Upper lobe of left lung (tissue), 6 donors: ENCODE results near the gene KCNAB1. TPM values are rescaled to one million over a fixed set of nuclear protein-coding genes. Genes with fewer than 3 reads are reported as not detected.

ENCODE experiments used
- ATAC-seq, 2 donors: fragments of 200-7000 bp; cut with Tn5 transposase; one replicate each; pipeline ENCODE4 v1.9.1; 2022; ENCODE audit warnings: mild to moderate bottlenecking in 2 of 2, moderate library complexity in 2 of 2; ENCODE audit not compliant: low FRiP score in 2 of 2
- DNase-seq, 2 donors: peaks; one replicate each; pipeline ENCODE4 v3.0.0-alpha.2; 2019 to 2020
- H3K27ac ChIP-seq, 4 donors: fragments of 200-600 bp; sonication (generic); one replicate each; pipeline ENCODE4 v1.5.1; 2016 to 2019
- H3K27me3 ChIP-seq, 4 donors: fragments of 200-600 bp; sonication (generic); one replicate each; pipeline ENCODE4 v1.5.1; 2017 to 2019
- H3K36me3 ChIP-seq, 4 donors: fragments of 200-600 bp; sonication (generic); one replicate each; pipeline ENCODE4 v1.5.1; 2016 to 2019
- H3K4me1 ChIP-seq, 4 donors: fragments of 200-600 bp; sonication (generic); one replicate each; pipeline ENCODE4 v1.5.1; 2018 to 2019
- H3K4me3 ChIP-seq, 4 donors: fragments of 200-600 bp; sonication (generic); one replicate each; pipeline ENCODE4 v1.5.1; 2017 to 2019; ENCODE audit warnings: mild to moderate bottlenecking in 2 of 4, moderate library complexity in 1 of 4
- H3K9me3 ChIP-seq, 4 donors: fragments of 200-600 bp; sonication (generic); one replicate each; pipeline ENCODE4 v1.5.1; 2018 to 2019
- CTCF ChIP-seq, 6 experiments: fragments of 450-650 bp in 4 of 6; fragments of 200-600 bp in 2 of 6; sonication (generic) in 2 of 6; IDR thresholded peaks; one replicate each; pipeline ENCODE4 v1.5.1; 2016 to 2019; ENCODE audit warnings: antibody characterized with exemption in 6 of 6
- EP300 ChIP-seq, 4 donors: sonication (generic); formaldehyde crosslinking; IDR thresholded peaks; one replicate each; pipeline ENCODE4 v1.5.1; 2017; ENCODE audit warnings: antibody characterized with exemption in 4 of 4, control low read depth in 2 of 4
- POLR2A ChIP-seq, 4 donors: fragments of 450-650 bp; IDR thresholded peaks; one replicate each; pipeline ENCODE4 v1.5.1; 2016 to 2017; ENCODE audit warnings: antibody characterized with exemption in 4 of 4, mild to moderate bottlenecking in 2 of 4
- POLR2AphosphoS5 ChIP-seq, 2 donors: sonication (generic); formaldehyde crosslinking; IDR thresholded peaks; one replicate each; pipeline ENCODE4 v1.5.1; 2017; ENCODE audit warnings: antibody characterized with exemption in 2 of 2
- WGBS, 2 donors: methylation state at CpG; one replicate each; pipeline ENCODE4 v1.1.5; 2017 to 2018; 5-methylcytosine and 5-hydroxymethylcytosine counted together
- total RNA-seq, 6 donors: library from RNA; depleted of rRNA in 4 of 6; stranded (reverse); fragments of >200 nt in 4 of 6; gene quantifications; one replicate each; pipeline versions ENCODE4 v1.1.0 to v1.2.1, GENCODE V29; 2016 to 2021
- donor health status: DM: no; HTN: no; CAD: no; lungs with moderate emphysema.
- donor health status: DM: no; HTN: yes; CAD: no; lungs with severe emphysema.

KCNAB1 gene
- total RNA-seq, 6 donors from 2014 or later: 0.79 to 5.2 (median 3.0) TPM

- no peak overlapping the region for H3K4me3 ChIP-seq
- no peaks in the 10 kb centered on the region for H3K36me3 ChIP-seq
- H3K27ac ChIP-seq: no peak overlapping the region
- DNase-seq (no peak), ATAC-seq (no peak)
- H3K4me1 ChIP-seq: no peaks in the 10 kb centered on the region
- WGBS, 2 donors: 81 to 87% methylated on average over 4 of the region's 4 CpGs
- no peaks in the 10 kb centered on the region for H3K27me3 ChIP-seq
- H3K9me3 ChIP-seq: no peaks in the 10 kb centered on the region
- TF ChIP-seq CTCF (IDR thresholded peaks at IDR 0.05): no peak
- TF ChIP-seq POLR2AphosphoS5 (IDR thresholded peaks at IDR 0.05): no peak
- TF ChIP-seq EP300 (IDR thresholded peaks at IDR 0.05): no peak
- TF ChIP-seq POLR2A (IDR thresholded peaks at IDR 0.05): no peak
Measured at GRCh38 chr3:156417559-156418132, 297.3 kb downstream of the KCNAB1 start.

- H3K9me3 ChIP-seq: no peaks in the 10 kb centered on the region
- H3K4me3 ChIP-seq: no peak overlapping the region
- no peaks in the 10 kb centered on the region for H3K27me3 ChIP-seq
- WGBS, 2 donors: 73 to 74% methylated on average over 2 of the region's 2 CpGs
- DNase-seq: no peak
- H3K4me1 ChIP-seq: no peaks in the 10 kb centered on the region
- TF ChIP-seq CTCF (IDR thresholded peaks at IDR 0.05): no peak
- no peak for TF ChIP-seq POLR2AphosphoS5 (IDR thresholded peaks at IDR 0.05)
- no peaks in the 10 kb centered on the region for H3K36me3 ChIP-seq
- ATAC-seq: no peak
- no peak overlapping the region for H3K27ac ChIP-seq
Measured at GRCh38 chr3:156418428-156418827, 298.1 kb downstream of the KCNAB1 start.

GRCh38 chr3:156421534-156421933 lies 301.2 kb downstream of the KCNAB1 start:
- TF ChIP-seq EP300 (IDR thresholded peaks at IDR 0.05) (no peak), CTCF (IDR thresholded peaks at IDR 0.05) (no peak), POLR2A (IDR thresholded peaks at IDR 0.05) (no peak), POLR2AphosphoS5 (IDR thresholded peaks at IDR 0.05) (no peak)
- no peaks in the 10 kb centered on the region for H3K27me3 ChIP-seq
- no peak for ATAC-seq

GRCh38 chr3:156424758-156425157 lies 304.4 kb downstream of the KCNAB1 start:
- no peak for TF ChIP-seq POLR2A (IDR thresholded peaks at IDR 0.05)
- TF ChIP-seq EP300 (IDR thresholded peaks at IDR 0.05): no peak
- TF ChIP-seq CTCF (IDR thresholded peaks at IDR 0.05): no peak
- no peak for TF ChIP-seq POLR2AphosphoS5 (IDR thresholded peaks at IDR 0.05)
- H3K4me3 ChIP-seq: no peak overlapping the region
- DNase-seq (no peak), ATAC-seq (no peak)
- no peaks in the 10 kb centered on the region for H3K9me3 ChIP-seq
- H3K27me3 ChIP-seq: no peaks in the 10 kb centered on the region
- no peaks in the 10 kb centered on the region for H3K36me3 ChIP-seq
- H3K27ac ChIP-seq: no peak overlapping the region
- H3K4me1 ChIP-seq: no peaks in the 10 kb centered on the region

More at GRCh38 chr3:156421534-156421933, 301.2 kb downstream of the KCNAB1 start:
- no peak overlapping the region for H3K27ac ChIP-seq
- WGBS, 2 donors: 92 to 93% methylated on average over 4 of the region's 4 CpGs
- no peak for DNase-seq
- no peaks in the 10 kb centered on the region for H3K36me3 ChIP-seq
- no peak overlapping the region for H3K4me3 ChIP-seq
- no peaks in the 10 kb centered on the region for H3K9me3 ChIP-seq
- no peaks in the 10 kb centered on the region for H3K4me1 ChIP-seq

GRCh38 chr3:156425651-156426050 lies 305.3 kb downstream of the KCNAB1 start:
- H3K36me3 ChIP-seq: no peaks in the 10 kb centered on the region
- H3K4me3 ChIP-seq: no peak overlapping the region
- TF ChIP-seq EP300 (IDR thresholded peaks at IDR 0.05): no peak
- no peak for TF ChIP-seq POLR2AphosphoS5 (IDR thresholded peaks at IDR 0.05)
- TF ChIP-seq CTCF (IDR thresholded peaks at IDR 0.05): no peak
- no peak for TF ChIP-seq POLR2A (IDR thresholded peaks at IDR 0.05)
- DNase-seq (no peak), ATAC-seq (no peak)
- H3K27me3 ChIP-seq: no peaks in the 10 kb centered on the region
- no peaks in the 10 kb centered on the region for H3K9me3 ChIP-seq
- WGBS, 2 donors: 59 to 68% methylated on average over 6 of the region's 6 CpGs
- no peaks in the 10 kb centered on the region for H3K4me1 ChIP-seq
- no peak overlapping the region for H3K27ac ChIP-seq
